Hepatic stellate cell (primary cell): ENCODE results near the gene TMEM161A.

Source experiments
- DNase-seq: peaks from one replicate; pipeline ENCODE4 v3.0.0; 2011; ENCODE audit warnings: low spot score

The TMEM161A gene

GRCh38 chr19:19098084-19098702, 40.1 kb downstream of the TMEM161A start:
- no peak for DNase-seq

- no peak for DNase-seq
These were observed 41.3 kb downstream of the TMEM161A start for GRCh38 chr19:19096641-19097627.

DNA sequence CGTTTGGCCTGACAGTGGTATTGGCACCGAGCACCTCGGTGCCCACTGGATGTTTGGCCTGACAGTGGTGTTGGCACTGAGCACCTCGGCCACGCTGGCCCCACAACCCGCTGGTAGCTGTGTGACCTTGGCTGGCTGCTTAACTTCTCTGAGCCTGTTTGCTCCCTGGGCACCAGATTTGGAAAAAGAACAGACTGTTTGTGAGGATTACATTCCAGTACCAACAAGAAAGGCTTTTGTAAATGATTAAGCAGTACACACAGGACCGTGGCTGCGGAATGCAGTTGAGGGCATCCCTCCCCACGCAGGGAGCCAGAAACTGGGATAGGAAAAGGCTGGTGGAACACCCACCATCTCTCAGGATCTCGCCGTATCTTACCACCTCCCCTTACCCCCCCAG, 42.6 kb downstream of the TMEM161A start:
- DNase-seq, result no peak

GRCh38 chr19:19094513-19094912, 43.8 kb downstream of the TMEM161A start:
- DNase-seq, result no peak

- no peak for DNase-seq
These were observed 50.6 kb downstream of the TMEM161A start for GRCh38 chr19:19087676-19088075.

- no peak for DNase-seq
These were observed 54.7 kb downstream of the TMEM161A start for GRCh38 chr19:19083413-19084178.

GRCh38 chr19:19081642-19082151, 56.6 kb downstream of the TMEM161A start:
- peak; percentile 44 for DNase-seq

DNA sequence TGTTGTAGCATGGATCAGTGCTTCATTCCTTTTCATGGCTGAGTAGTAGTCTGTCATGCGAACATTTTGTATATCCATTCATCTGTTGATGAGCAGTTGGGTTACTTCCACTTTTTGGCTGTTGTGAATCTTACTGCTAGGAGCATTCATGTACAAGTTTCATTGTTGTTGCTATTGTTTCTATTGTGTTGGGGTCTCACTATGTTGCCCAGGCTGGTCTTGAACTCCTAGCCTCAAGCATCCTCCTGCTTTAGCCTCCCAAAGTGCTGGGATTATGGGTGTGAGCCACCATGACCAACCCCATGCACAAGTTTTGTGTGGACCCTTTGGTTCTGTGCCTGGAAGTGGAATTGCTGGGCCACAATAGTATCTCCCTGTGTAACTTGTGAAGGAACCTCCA, 58.7 kb downstream of the TMEM161A start:
- DNase-seq, result no peak

DNA sequence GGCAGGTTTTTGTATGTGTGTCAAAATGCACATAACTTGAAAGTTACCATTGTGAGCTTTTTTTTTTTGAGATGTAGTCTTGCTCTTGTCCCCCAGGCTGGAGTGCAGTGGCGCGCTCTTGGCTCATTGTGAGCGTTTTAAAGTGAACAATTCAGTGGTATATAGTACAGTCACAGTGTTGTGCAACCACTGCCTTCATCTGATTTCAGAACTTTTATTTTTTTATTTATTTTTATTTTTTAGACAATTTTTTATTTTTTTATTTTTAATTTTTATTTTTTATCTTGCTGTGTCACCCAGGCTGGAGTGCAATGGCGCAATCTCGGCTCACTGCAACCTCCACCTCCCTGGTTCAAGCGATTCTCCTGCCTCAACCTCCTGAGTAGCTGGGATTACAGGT, 59.5 kb downstream of the TMEM161A start:
- no peak for DNase-seq

GRCh38 chr19:19077103-19077502, 61.2 kb downstream of the TMEM161A start:
- DNase-seq, result no peak

- no peak for DNase-seq
These were observed 61.8 kb downstream of the TMEM161A start for GRCh38 chr19:19076476-19076875.

DNA sequence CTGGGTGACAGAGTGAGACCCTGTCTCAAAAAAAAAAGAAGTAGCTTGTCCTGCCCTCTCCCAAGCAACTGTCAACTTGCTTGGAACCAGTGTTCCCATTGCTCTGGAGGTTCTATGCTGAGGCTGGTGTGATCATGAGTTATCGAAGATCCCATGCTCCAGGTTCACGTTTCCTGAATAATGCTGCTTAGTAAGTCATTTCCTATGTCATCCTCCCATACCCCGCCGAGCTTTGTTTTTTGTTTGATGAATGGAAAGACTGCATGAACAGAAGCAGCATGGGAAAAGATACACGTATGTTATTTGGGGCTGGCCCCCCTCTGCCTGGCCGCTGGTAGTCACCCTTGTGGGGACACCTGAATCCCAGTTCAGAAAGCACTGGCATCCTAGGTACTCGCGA, 63.2 kb downstream of the TMEM161A start:
- no peak for DNase-seq

GRCh38 chr19:19074196-19074882, 63.9 kb downstream of the TMEM161A start:
- no peak for DNase-seq

- no peak for DNase-seq
These were observed 66.4 kb downstream of the TMEM161A start for GRCh38 chr19:19071897-19072296.
